Urinary bladder (tissue), 4 donors: ENCODE data around the gene RPRD1A. TPM values are rescaled to one million over a fixed set of nuclear protein-coding genes. Genes with fewer than 3 reads are reported as not detected.
"Not testable (repeated sequence)": the region's sequence is repeated elsewhere in the genome, so short reads cannot be mapped to it uniquely, and the experiment has no call there.

Source experiments
- DNase-seq: peaks from one replicate; pipeline ENCODE4 v3.0.0-alpha.2; 2015; ENCODE audit errors: extremely low spot score
- H3K27ac ChIP-seq: one replicate; pipeline ENCODE4 v1.5.1; 2013; ENCODE audit warnings: low read depth, mild to moderate bottlenecking, moderate library complexity
- H3K36me3 ChIP-seq: one replicate; pipeline ENCODE4 v1.6.1; 2013; ENCODE audit warnings: mild to moderate bottlenecking, moderate library complexity; ENCODE audit not compliant: insufficient read depth
- H3K4me1 ChIP-seq: one replicate; pipeline ENCODE4 v1.6.1; 2013; ENCODE audit warnings: mild to moderate bottlenecking, moderate library complexity; ENCODE audit not compliant: insufficient read depth
- H3K4me3 ChIP-seq: one replicate; pipeline ENCODE4 v1.5.1; 2013; ENCODE audit warnings: low read depth, low read length
- WGBS: extraction: QIAGEN DNeasy Blood & Tissue Kit; methylation state at CpG from one replicate; pipeline ENCODE4 v1.1.7; 2013; 5-methylcytosine and 5-hydroxymethylcytosine counted together
- polyA plus RNA-seq: library from polyadenylated mRNA; stranded (reverse); fragments of 200-250 nt; gene quantifications from one replicate; pipeline ENCODE4 v1.2.3, GENCODE V29; 2013
- total RNA-seq: library from RNA; depleted of rRNA; stranded (reverse); fragments of >200 nt; gene quantifications from one replicate; pipeline ENCODE4 v1.2.3, GENCODE V29; 2014
- donor health status: healthy with polysubstance abuse.
- donor health status: healthy.

The RPRD1A gene
- total and polyA plus RNA-seq, 2 donors = 41.5 to 73.0 TPM

- H3K4me3 ChIP-seq = peak overlapping the region; percentile 89
- H3K36me3 ChIP-seq = no peaks in the 10 kb centered on the region
- 1% methylated on average over 5 of the region's 5 CpGs for WGBS
- H3K27ac ChIP-seq = no peak overlapping the region
- DNase-seq = no peak
- no peaks in the 10 kb centered on the region for H3K4me1 ChIP-seq
Measured at GRCh38 chr18:36066686-36067054, 689 bp downstream of the RPRD1A start.

GRCh38 chr18:36066001-36066400, 1.4 kb downstream of the RPRD1A start:
- DNase-seq = no peak
- 31% methylated on average over 5 of the region's 5 CpGs for WGBS

GRCh38 chr18:36064809-36065079, 2.6 kb downstream of the RPRD1A start:
- not testable (repeated sequence) for H3K4me3 ChIP-seq, DNase-seq, H3K36me3 ChIP-seq, H3K27ac ChIP-seq, H3K4me1 ChIP-seq
- 97% methylated on average over 9 of the region's 9 CpGs for WGBS

More at GRCh38 chr18:36066001-36066400, 1.4 kb downstream of the RPRD1A start:
- H3K4me1 ChIP-seq = no peaks in the 10 kb centered on the region
- peak overlapping the region; percentile 89 for H3K4me3 ChIP-seq
- no peak overlapping the region for H3K27ac ChIP-seq
- no peaks in the 10 kb centered on the region for H3K36me3 ChIP-seq

- WGBS = 96% methylated on average over 31 of the region's 31 CpGs
- Histone ChIP-seq H3K4me3 (no peak overlapping the region), H3K4me1 (no peaks in the 10 kb centered on the region), H3K36me3 (no peaks in the 10 kb centered on the region), H3K27ac (no peak overlapping the region)
- no peak for DNase-seq
Measured at GRCh38 chr18:36064027-36064808, 3.1 kb downstream of the RPRD1A start.

GRCh38 chr18:36058674-36059073, 8.7 kb downstream of the RPRD1A start:
- H3K27ac ChIP-seq = no peak overlapping the region
- no peaks in the 10 kb centered on the region for H3K4me1 ChIP-seq
- no peaks in the 10 kb centered on the region for H3K36me3 ChIP-seq
- H3K4me3 ChIP-seq = no peak overlapping the region
- WGBS = 95% methylated on average over 3 of the region's 3 CpGs
- no peak for DNase-seq

- 98% methylated on average over 3 of the region's 3 CpGs for WGBS
- H3K36me3 ChIP-seq = no peaks in the 10 kb centered on the region
- H3K27ac ChIP-seq = no peak overlapping the region
- no peaks in the 10 kb centered on the region for H3K4me1 ChIP-seq
- H3K4me3 ChIP-seq = no peak overlapping the region
- DNase-seq = no peak
Measured at GRCh38 chr18:36051760-36052159, 15.6 kb downstream of the RPRD1A start.

GRCh38 chr18:36050479-36050878, 16.9 kb downstream of the RPRD1A start:
- no peaks in the 10 kb centered on the region for H3K4me1 ChIP-seq
- H3K36me3 ChIP-seq = no peaks in the 10 kb centered on the region
- H3K27ac ChIP-seq = no peak overlapping the region

GRCh38 chr18:36047521-36047920, 19.8 kb downstream of the RPRD1A start:
- H3K27ac ChIP-seq = no peak overlapping the region
- no peaks in the 10 kb centered on the region for H3K4me1 ChIP-seq
- no peak for DNase-seq
- H3K4me3 ChIP-seq = no peak overlapping the region
- H3K36me3 ChIP-seq = no peaks in the 10 kb centered on the region

More at GRCh38 chr18:36050479-36050878, 16.9 kb downstream of the RPRD1A start:
- no peak overlapping the region for H3K4me3 ChIP-seq
- no peak for DNase-seq

- H3K4me3 ChIP-seq = no peak overlapping the region
- H3K36me3 ChIP-seq = no peaks in the 10 kb centered on the region
- 99% methylated on average over 3 of the region's 3 CpGs for WGBS
- DNase-seq = no peak
- no peak overlapping the region for H3K27ac ChIP-seq
- H3K4me1 ChIP-seq = no peaks in the 10 kb centered on the region
Measured at GRCh38 chr18:36046898-36047297, 20.5 kb downstream of the RPRD1A start.

- Histone ChIP-seq H3K27ac (no peak overlapping the region), H3K4me1 (no peaks in the 10 kb centered on the region), H3K36me3 (no peaks in the 10 kb centered on the region), H3K4me3 (no peak overlapping the region)
- DNase-seq = no peak
- WGBS = 77% methylated on average over 3 of the region's 3 CpGs
Measured at GRCh38 chr18:36045241-36045991, 21.9 kb downstream of the RPRD1A start.

GRCh38 chr18:36043153-36043552, 24.2 kb downstream of the RPRD1A start:
- WGBS = 80% methylated on average over 1 of the region's 1 CpG
- Histone ChIP-seq H3K36me3 (no peaks in the 10 kb centered on the region), H3K4me1 (no peaks in the 10 kb centered on the region), H3K27ac (no peak overlapping the region), H3K4me3 (no peak overlapping the region)
- DNase-seq = no peak

- Histone ChIP-seq H3K27ac (no peak overlapping the region), H3K4me1 (no peaks in the 10 kb centered on the region), H3K36me3 (no peaks in the 10 kb centered on the region), H3K4me3 (no peak overlapping the region)
- DNase-seq = no peak
- WGBS = 82% methylated on average over 3 of the region's 3 CpGs
Measured at GRCh38 chr18:36041146-36041545, 26.2 kb downstream of the RPRD1A start.

GRCh38 chr18:36038102-36038663, 29.2 kb downstream of the RPRD1A start:
- WGBS = 97% methylated on average over 5 of the region's 5 CpGs

GRCh38 chr18:36035253-36035652, 32.1 kb downstream of the RPRD1A start:
- no peak for DNase-seq
- Histone ChIP-seq H3K4me3 (no peak overlapping the region), H3K36me3 (no peaks in the 10 kb centered on the region), H3K4me1 (no peaks in the 10 kb centered on the region), H3K27ac (no peak overlapping the region)

More at GRCh38 chr18:36038102-36038663, 29.2 kb downstream of the RPRD1A start:
- H3K36me3 ChIP-seq = no peaks in the 10 kb centered on the region
- no peaks in the 10 kb centered on the region for H3K4me1 ChIP-seq
- DNase-seq = no peak
- H3K27ac ChIP-seq = no peak overlapping the region
- H3K4me3 ChIP-seq = no peak overlapping the region
